Stimulated activated CD4-positive, alpha-beta T cell treated with anti-CD3 and anti-CD28 coated beads, Interleukin-1b, Interleukin-23, amount 100 ng/mL, for 1 hour (primary cell): ENCODE measurements around the gene PTPRS.
"Not testable (repeated sequence)": the region's sequence is repeated elsewhere in the genome, so short reads cannot be mapped to it uniquely, and the experiment has no call there.

ENCODE experiments used
- DNase-seq, 2 donors: peaks; one replicate each; pipeline ENCODE4 v3.0.0-alpha.2; 2020; ENCODE audit warnings: low read depth in 2 of 2

PTPRS gene

DNA sequence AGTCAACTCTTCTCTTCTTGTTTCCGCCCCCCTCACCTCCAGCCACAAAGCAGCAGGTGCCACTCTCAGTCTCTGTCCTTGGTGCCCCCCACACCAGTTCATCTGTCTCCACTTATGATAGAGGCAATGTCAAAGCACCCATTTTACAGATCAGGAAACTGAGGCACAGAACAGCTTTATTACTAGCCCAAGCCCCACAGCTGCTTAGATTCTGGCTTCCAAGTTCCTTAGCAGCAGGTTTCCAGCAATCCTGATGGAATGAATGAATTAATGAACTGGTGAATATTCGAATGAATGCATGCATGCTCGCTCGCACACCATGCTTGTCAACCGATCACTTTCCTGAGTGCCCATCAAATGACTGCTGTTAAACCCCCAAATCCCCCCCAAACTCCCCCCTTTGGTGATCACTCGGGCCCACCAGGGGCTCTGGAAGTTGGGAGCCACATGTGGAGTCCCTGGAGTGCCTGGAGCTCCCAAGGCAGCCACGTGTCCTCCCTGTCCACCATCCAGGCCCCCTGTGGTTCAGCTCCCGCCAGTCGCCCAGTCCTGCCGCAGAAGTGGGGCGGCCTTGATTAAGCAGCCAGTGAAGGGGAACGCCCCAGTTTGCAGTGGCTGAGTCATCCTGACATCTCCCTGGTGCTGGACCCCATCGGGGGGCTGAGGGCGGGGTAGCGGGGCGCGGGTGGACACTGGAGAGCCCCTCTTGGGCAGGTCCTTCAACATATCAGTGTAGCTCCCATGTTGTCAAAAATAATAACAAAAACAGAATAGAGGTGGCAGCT lies 6.8 kb downstream of the PTPRS start:
- DNase-seq: no peak

DNA sequence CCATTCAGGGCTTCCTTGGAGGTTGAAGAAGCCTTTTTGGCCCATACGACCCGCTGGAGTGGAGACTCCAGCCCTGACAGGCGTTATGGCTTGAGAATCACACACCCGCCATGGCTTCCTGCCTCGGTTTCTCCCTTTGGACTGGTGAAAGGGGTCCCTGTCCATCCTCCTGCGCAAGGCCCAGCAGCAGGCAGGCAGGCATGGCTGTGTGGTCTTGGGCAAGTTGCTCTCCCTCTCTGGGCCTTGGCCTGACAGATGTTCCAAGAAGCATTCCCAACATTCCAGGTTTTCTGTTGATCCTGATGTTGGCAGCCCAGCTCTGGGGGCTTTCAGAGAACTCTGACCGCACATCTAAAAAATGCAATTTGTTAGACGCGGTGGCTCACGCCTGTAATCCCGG lies 8.1 kb downstream of the PTPRS start:
- no peak for DNase-seq

DNA sequence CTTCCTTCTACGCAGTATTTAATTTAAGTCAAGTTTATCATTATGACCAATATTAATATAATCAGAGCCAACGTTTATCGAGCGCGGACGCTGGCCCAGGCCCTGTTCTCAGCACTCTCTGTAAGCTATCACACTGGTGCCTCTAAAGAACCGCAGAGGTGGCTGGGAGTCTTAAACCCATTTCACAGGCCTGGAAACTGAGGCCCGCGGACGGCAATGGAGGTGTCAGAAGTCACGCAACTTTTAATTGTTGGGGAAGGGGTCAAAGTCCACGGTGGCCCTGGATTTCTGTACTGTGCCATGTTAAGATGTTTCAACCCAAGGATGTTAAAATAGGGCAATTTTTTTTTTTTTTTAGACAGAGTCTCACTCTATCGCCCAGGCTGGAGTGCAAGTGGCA lies 8.8 kb downstream of the PTPRS start:
- DNase-seq: no peak

DNA sequence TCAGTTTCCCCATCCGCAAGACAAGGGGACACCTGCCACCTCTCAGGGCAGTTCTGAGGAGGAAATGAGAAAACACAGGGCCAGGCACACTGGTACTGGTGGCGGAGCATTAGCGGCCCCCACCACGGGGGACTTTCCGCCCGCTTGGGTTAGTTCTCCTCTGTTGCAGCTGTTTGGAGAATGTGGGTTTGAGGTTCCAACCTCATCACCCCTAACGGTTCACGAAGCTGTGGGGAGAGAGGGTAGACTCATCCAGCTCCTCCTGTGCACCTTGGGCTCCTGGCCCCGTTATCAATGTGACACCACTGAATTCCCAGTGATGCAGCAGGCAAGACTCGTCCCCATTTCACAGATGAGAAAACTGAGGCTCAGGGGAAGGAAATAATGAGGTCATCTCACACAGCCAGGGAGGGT lies 10.3 kb downstream of the PTPRS start:
- no peak for DNase-seq

DNA sequence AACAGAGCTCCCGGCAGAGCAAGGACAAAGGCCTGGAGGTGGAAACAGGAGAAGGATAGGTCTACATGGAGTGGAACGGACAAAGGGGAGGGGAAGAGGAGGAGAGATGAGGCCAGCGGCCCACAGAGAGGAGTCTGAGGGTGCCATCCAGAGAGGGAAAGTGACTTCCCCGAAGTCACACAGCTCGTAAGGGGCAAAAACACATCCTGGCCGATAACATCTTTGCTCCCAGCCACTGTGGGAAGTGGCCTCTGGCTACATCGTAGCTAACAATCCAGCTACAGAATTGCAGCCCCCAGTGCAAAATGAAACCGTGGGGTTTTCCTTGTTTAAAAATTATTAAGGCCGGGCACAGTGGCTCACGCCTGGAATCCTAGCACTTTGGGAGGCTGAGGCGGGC lies 11.5 kb downstream of the PTPRS start:
- no peak for DNase-seq

DNA sequence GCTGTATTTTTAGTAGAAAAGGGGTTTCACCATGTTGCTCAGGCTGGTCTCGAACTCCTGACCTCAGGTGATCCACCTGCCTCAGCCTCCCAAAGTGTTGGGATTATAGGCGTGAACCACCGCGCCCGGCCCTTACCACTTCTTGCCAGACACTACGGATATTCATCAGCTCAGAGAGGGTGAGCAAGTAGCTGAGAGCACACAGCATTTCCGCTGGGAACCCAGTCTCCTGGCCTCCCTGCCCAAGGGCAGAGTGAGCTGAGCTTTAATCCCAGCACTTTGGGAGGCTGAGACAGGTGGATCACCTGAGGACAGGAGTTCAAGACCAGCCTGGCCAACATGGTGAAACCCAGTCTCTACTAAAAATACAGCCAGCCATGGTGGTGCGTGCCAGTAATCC lies 12.2 kb downstream of the PTPRS start:
- DNase-seq: not testable (repeated sequence)

DNA sequence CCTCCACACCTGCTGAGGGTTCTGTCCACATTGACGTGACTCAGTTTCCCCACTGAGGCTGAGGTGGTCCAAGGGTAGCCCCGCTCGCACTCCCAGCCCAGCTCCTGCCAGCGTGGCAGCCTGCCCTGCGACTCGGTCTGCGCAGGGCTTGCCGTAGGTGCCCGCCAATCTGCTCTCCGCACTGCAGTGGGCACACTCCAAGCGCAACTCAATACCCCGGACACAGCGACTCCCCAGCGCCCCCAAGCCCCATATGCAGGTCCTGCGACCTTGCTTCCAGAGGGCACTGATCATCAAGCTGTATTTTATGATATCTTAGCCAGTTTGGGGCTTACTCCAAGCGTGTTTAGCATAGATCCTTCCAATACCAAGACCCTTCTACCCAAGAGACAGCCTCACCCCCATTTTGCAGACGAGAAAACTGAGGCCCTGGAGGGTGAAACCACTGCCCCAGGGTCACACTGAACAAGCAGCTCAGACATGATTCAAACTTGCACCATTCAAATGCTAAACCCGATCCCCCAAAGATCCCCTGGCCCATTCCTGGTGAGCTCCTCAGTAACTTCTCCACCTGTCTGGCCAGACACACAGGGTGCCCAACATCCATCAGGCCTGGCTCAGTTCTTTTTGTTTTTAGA lies 13.5 kb downstream of the PTPRS start:
- DNase-seq: no peak

DNA sequence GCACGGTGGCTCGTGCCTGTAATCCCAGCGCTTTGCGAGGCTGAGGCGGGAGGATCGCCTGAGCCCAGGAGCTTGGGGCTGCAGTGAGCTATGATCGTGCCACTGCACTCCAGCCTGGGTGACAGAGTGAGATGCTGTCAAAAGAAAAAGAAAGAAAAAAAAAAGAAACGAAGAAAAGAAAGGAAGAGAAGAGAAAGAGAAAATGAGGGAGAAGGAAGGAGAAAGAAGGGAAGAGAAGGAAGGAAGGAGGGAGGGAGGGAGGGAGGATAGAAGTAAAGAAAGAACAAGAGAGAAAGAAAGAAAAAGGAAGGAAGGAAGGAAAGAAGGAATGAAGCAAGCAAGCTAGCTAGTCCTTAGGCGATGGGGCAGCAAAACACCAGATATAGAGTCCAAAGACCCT lies 14.1 kb downstream of the PTPRS start:
- no peak for DNase-seq

DNA sequence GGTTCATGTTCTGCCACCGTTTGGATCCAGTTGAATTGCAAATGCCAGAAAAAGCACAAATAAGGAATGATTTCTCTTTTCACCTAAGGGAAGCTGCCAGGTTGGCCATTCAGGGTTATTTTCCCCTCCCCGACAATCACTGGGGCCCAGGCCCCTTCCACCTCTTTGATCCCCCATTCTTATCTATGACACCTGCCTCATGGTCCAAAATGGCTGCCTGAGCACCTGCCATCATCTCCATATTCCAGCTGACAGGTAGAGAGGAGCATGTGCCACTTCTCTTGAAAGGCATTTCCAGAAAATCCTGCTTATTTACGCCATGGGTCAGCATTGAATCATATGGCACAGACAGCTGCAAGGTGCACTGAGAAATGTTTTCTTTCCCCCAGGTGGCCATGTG lies 15.7 kb downstream of the PTPRS start:
- DNase-seq: no peak

DNA sequence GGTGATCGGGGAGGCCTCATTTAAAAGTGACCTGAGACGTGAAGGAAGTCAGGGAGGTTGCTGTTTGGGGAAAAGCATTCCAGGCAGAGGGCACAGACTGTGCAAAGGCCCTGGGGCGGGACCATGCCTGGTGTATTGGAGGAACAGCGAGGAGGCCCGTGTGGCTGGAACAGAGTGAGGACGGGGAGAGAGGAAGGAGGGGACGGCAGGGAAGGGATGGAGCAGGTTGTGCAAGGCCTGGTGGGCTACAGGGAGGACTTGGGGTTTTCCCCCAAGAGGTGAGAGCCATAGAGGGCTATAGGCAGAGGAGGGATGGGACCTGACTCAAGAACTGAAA lies 17.2 kb downstream of the PTPRS start:
- DNase-seq: no peak

DNA sequence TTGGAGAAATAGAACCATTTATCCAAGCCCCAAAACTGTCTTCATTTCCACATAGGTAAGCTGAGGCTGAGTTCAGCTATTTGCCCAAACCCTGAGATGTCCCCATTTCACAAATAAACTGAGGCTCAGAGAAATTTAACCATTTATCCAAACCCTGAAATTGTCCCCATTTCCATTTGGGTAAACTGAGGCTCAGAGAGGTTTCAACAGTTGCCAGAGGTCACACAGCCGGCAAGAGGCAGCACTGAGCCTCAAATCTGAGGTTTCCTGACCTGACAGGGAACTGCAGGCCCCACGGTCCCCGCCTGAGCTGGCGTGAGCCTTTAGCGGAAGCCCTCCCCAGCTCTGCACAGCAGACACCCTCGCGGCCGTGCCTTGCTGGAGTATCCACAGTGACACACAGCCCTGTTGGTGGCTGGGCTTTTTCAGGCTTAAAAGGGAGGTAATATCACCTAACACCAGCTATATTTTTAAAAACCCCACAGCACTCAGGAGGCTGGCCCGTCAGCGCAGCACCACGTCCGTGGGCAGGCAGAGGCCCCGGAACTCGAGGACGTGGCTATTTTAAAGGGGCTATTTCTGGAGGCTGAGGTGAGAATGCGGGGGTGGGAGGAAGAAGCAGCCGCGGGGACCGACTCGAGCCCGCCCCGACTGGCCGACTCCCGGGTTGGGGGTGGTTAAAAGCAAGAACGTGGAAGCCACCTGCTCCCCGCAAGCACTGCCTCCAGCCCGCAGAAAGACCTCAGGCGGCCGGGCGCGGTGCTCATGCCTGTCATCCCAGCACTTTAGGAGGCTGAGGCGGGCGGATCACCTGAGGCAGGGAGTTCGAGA lies 18.5 kb downstream of the PTPRS start:
- DNase-seq: no peak

DNA sequence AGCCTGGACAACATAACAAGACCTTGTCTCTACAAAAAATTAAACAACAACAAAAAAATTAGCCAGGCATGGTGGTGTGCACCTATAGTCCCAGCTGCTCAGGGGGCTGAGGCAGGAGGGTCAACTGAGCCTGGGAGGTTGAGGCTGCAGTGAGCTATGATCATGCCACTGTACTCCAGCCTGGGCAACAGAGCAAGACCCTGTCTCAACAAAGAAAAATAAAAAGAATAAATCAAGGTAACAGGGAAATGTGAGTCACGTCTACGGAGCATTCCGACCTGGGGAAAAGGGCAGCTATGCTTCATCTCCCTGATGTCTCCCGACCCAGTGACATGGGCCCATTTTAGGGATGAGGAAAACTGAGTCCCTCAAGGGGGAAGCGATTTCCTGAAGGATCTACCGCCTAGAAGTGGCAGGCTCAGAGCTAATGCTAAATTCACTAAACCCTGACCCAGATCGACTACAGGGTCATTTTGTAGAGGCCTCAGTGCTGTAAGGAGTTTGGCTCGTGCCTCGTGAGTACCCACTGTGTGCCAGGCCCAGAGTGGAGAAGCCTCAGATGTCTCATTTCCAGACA lies 19.5 kb downstream of the PTPRS start:
- DNase-seq: no peak

DNA sequence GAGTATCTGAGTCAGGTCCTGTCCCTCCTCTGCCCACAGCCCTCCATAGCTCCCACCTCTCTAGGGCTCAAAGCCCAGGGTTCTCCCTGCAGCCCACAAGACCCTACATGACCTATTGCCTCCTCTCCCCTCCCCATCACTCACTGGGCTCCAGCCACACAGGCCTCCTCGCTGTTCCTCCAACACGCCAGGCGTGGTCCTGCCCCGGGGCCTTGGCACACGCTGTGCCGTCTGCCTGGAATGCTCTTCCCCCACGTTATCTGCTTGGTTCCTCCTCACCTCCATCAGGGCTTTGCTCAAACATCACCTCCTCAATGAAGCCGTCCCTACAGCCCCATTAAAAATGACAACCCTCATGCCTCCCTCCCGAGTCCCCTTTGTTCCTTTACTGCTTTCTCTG lies 21.1 kb downstream of the PTPRS start:
- no peak for DNase-seq

DNA sequence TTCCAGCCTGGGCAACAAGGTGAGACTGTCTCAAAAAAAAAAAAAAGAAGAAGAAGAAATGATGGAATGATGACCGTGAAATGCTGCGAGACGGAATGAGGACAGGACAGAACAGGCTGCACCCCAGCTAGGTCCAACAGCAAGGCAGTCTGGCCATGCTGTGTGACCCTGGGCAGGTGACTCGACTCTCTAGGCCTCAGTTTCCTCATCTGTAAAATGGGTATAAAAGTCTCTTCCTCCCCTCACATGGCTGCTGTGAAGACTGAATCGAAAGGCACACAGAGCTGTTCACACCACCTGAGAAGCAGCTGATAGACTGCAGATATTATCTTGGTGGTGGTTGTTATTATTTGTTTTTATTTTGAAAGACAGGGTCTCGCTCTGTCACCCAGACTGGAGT lies 22.3 kb downstream of the PTPRS start:
- DNase-seq: no peak

DNA sequence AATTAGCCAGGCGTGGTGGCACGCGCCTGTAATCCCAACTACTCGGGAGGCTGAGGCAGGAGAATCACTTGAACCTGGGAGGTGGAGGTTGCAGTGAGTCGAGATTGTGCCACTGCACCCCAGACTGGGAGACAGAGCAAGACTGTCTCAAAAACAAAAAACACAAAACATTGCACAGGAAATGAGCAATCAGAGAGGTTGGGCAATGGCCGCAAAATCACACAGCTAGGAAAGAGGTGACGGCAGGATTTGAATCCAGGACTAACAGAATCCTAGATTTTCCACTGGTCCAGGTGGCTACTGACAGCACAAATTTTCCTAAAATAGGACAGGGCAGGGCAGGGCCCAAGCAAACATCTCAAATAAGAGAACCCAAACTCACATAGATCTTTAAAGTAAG lies 23.3 kb downstream of the PTPRS start:
- DNase-seq: no peak

DNA sequence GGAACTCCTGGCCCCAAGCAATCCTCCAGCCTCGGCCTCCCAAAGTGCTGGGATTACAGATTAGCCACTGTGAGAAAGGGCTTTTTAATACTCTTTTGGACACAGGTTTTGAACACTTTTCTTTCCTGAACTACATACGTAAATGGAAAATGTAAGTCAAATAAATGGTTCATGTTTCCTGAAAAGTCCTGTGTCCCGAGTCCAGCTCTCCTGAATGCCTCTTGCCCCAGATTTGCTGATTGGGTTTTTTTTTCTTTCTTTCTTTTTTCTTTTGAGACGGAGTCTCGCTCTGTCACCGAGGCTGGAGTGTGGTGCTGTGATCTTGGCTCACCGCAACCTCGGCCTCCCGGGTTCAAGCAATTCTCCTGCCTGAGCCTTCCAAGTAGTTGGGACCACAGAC lies 24.5 kb downstream of the PTPRS start:
- DNase-seq: no peak

DNA sequence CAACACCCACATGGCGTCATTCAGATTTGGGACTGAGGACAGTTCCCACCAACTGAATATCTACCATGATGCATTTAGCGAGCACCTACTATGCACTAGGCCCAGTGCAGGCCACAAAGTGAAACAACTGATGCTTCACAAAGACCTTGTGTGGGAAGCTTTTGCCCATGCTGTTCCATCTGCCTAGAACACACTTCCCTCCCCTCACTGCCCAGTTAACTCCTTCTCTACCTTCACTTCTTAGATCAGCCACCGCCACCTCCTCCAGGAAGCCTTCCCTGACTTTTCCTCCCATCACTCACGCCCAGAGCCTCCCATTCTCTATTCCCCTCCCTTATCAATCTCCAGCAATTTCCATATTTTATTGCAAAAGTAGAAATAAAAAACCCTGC lies 25.7 kb downstream of the PTPRS start:
- DNase-seq: no peak

DNA sequence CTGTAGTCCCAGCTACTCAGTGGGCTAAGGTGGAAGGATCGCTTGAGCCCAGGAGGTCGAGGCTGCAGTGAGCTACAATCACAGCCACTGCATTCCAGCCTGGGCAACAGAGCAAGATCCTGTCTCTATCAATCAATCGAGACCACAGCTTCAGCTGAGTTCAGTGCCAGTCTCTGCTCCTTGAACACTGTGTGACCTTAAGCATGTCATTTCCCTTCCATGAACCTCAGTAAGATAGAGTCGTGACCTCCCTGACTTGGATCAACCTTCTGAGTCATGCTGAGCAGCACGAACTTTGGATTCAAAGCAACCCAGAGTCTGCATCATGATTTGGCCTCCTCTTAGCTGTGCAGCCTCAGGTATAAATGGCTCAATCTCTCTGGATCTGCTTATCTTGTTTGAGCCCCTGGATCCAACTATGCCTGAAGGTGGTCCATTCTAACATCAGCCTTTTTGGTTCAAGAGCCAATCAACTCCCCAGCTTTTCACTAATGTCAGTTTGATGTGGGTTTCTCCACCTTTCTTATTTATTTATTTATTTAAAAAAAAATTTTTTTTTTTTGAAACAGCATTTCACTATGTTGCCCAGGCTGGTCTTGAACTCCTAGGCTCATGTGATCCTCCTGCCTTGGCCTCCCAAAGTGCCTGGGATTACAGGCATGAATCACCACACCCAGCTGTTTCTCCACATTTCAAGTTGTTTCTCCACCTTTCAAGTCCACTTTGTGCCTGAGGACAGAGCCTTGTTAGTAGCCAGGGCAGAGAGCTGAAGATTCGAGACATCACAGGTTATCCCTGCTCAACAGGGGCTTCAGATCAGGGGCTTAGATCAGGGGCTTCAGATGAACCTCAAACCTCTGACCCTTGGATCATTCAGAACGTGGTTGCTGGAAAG lies 26.4 kb downstream of the PTPRS start:
- no peak for DNase-seq

DNA sequence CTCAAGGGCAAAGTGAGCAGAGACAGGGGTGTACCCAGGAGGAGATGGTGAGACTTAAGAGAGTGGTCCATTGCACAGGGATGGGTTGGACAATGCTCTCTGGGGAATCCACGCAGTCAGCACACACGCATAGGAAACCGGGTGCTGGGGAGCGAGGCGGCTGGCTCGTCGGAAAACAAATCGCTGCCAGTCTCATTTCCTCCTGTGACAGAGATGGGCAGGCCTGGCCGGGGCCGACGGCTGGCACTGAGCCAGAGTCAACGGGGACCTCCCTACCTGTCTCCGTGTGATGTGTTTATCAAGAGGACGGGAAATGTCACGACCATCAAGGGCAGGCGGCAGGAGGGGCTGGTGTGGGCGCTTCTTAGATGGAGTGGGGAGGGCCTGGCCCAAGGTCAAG lies 27.3 kb downstream of the PTPRS start:
- no peak for DNase-seq

DNA sequence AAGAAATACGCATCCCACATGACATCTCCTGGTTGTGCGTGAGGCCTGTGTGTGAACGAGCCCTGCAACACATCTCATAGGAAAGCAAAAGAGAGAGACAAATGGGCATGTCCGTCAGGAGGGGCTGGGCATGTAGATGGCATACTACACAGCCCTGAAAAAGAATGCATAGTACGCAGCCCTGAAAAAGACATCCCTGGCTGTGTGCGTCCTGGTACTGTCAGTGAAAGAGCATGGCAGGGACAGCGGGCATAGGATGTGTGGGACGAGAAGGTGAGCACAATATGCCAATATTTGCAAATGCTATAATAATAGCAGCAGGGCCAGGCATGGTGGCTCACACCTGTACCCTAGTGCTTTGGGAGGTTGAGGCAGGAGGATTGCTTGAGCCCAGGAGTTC lies 28.6 kb downstream of the PTPRS start:
- DNase-seq: no peak

DNA sequence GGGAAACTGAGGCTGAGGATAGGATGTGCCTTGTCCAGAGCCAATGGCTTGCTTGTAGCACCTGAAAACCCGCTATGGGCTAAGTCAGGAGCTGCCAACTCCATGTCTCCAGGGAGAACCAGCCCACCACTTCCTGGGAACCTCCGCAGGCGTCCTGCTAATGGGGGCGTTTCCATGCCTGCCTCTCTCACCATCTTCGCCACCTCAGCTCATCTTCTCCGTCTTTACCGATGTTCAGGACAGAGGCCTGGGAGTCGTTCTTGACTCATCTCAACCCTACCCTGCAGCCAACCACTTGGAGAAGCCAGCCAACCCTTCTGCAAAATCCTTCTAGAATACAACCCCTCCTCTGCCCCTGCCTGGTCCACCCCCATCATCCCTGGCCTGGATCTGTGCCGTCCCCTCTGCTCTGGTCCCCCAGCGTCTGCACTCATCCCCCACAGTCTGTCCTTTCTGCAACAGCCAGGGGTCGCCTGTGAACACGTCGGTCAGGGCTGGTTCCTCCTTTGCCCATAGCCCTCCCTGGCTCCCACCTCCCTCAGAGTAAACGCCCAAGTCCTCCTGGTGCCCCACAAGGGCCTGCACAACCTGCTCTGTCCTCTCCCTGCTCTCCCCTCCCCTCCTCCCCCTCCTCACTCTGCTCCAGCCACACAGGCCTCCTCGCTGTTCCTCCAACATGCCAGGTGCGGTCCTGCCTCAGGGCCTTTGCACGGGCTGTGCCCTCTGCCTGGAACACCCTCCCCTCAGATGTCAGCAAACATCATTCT lies 31.0 kb downstream of the PTPRS start:
- DNase-seq: no peak
